GM19240 (cell line): ENCODE data around the gene DNAJC11.
A peak's percentile ranks its signal among the peaks of the same experiment; 100 is the strongest.
"Not testable (repeated sequence)": the region's sequence is repeated elsewhere in the genome, so short reads cannot be mapped to it uniquely, and the experiment has no call there.

ENCODE experiments used
- DNase-seq: peaks from one replicate; pipeline ENCODE4 v3.0.0; 2011; ENCODE audit warnings: low spot score; ENCODE audit not compliant: insufficient read length

Gene DNAJC11

DNA sequence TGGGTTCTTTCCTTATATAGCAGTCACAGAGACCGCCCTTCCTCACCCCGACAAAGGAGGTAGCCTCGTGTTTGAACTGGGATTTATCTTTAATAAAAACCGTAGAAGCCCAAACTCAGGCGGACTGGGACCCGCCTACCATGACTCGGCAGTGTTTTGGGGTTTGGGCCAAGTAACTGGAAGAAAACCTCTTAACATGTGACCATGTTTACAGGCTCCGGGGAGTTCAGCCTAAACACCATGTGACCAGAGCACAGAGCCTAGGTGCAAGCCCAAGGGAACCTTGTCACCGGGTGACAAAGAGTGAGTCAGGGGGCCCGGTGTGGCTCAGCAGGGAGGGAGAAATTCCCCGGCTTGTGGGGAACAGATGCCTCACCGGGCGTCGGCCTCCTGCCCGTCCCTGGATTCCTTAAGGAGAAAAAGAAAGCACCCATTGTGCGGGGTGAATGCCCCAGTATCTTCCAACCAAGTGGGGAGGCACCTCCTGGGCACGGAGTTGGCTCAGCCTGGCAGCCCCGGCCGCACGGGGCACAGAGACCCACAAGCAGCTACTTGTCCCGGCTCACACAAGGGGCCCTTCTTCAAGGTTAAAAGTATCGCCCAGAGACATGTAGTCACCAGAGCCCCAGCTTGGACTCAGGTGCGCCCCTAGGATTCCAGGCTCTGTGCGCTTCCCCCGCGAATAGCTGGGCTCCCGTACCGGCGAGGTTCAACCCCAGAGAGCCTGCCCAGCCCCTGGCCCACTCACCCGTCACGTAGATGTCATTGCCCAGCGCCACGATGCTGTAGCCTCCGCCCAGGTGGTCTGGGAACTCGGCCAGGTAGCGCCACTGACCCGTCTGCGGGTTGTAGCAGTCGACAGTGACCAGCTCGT, 100.3 kb downstream of the DNAJC11 start:
- DNase-seq = peak; percentile 55

DNA sequence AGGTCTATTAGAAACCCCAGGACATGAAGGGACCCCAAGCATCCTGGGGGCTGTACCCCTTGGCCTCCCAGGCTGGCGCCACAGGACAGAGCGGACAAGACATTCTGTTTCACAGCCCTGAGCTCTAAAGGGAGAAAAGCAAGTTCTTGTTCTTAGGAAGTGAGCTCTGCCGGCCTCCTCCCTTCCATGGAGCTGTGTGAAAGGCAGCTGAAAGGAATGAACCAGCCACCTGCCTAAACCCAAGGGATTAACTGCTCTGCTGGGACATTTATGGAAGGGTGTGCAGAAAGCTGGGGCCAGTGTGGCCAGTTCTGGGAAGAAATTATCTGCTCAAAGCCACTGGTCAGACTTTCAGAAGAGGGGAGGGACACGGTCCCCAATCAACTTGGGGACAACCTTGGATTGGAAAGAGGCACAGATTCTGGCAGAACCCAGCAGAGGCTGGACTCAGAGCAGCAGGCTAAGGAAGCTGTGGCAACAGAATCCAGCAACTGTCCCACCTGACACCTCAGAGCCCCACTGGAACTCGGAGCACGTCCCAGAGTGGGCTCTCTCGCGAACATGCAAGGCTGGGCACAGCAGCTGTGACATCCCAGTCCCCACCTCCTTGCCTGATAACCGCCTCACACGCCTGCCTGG, 101.1 kb downstream of the DNAJC11 start:
- no peak for DNase-seq

DNA sequence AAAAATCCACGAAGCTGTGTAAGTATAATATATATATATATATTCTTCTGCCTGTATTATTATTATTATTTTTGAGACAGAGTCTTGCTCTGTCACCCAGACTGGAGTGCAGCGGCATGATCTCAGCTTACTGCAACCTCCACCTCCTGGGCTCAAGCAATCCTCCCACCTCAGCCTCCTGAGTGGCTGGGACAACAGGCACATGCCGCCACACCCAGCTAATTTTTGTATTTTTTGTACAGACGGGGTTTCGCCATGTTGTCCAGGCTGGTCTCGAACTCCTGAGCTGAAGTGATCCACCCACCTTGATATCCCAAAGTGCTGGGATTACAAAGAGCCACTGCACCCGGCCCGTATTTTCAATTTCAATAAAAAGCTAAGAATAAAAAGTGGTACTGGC, 101.6 kb downstream of the DNAJC11 start:
- DNase-seq = not testable (repeated sequence)

DNA sequence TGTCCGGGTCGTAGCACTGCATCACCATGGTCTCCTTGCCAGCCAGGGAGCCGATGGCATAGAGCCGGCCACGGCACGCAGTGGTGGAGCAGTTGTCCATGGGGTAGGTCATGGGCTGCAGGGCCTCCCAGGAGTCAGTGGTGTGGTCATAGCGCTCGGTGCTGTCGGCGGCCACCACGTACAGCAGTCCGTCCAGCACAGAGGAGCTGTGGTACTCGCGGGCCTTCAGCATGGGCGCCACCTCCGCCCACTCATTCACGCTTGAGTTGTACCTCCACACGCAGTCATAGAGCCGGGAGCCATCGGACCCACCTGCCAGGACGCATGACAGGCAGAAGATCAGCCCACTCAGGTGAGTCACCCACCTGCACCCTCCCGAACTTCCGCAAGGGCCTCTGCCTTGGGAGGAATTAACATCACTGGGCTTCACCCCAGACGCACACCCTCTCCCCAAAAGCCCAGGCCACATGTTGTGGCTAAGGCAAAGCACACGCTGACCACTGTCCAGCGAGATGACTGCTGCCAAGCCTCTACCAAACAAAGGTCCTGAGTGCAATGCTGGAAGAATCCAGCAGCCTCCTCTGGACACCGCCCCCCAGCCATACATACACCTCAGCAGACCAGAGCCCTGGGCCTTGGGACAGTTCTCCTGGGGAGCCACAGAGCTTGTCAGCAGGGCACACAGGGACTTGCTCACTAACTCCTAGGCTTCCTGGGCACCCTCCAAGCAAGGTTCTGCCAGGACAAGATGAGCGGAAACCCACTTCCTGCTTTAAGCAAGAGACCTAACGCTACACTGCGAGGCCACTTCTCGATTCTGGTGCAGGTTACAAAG, 102.3 kb downstream of the DNAJC11 start:
- no peak for DNase-seq

DNA sequence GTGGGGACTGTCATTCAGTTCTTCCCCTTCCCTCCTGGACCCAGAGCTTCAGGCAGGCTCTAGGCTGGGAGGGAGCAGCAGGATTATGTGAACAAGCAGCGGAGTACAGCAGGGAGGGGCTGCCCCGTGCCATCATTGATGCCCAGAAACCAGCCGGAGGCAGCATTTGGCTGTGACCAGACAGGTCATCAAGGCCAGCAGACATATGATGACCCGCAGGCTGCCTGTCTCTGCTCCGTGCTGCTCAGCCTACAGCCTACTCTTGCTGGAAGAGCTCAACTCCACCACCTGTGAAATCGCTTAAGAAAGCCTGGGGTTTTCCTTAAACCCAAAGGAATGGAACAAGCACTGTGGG, 103.9 kb downstream of the DNAJC11 start:
- no peak for DNase-seq

DNA sequence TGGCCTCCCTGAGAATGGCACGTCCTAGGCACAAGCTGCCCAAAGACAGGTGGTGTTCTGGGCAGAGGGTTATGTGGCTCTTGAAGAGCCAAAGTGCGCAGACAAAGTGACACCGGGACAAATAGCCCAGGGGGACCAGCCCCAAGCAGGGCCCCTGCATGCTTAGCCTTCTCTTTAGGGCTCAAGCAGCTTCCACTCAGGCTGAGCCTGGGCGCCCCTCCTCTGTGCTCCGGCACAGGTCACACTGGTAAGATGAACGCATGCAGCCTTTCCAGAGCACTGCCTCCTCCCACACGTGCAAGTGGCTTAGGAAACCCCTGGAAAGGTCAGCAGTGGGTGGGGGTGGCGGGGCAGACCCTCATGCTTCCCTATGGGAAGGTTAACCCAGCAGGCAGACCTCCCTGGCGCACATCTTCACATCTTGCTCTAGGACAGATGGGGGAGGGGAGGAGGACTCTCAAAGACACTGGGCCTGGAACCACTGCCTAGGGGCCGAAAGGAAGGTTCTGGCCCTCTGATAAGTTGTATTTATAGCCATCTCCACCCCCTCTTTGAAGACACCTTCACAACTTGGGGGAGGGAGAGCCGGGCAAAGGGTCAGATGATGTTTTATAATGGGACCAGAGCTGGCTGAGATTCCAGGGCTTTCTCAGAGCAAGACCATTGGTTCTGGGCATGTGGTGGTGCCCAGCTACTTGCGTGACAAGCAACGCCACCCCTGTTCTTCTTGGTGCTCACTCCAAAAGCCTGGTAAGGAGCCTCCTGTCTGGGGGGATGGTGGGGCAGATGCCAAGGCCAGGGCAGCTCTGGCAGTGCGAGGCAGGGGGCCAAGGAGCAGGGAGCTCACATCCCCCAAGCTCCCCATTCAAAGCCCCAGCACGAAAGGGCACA, 104.5 kb downstream of the DNAJC11 start:
- DNase-seq = no peak

DNA sequence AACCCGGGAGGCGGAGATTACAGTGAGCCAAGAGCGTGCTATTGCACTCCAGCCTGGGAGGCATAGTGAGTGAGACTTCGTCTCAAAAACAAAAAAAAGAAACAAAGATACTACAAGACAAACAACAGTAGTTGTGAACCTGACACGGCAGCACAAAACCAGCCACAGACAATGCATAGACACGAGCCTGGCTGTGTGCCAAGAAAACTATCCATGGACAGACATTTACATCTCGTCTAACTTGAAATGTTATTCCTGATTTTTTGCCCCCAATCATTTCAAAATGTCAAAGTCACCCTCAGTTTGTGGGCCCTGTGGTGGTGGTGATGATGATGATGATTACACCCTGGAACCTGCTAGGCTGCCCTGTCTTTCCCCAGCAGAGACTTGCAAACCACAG, 105.3 kb downstream of the DNAJC11 start:
- DNase-seq = no peak

DNA sequence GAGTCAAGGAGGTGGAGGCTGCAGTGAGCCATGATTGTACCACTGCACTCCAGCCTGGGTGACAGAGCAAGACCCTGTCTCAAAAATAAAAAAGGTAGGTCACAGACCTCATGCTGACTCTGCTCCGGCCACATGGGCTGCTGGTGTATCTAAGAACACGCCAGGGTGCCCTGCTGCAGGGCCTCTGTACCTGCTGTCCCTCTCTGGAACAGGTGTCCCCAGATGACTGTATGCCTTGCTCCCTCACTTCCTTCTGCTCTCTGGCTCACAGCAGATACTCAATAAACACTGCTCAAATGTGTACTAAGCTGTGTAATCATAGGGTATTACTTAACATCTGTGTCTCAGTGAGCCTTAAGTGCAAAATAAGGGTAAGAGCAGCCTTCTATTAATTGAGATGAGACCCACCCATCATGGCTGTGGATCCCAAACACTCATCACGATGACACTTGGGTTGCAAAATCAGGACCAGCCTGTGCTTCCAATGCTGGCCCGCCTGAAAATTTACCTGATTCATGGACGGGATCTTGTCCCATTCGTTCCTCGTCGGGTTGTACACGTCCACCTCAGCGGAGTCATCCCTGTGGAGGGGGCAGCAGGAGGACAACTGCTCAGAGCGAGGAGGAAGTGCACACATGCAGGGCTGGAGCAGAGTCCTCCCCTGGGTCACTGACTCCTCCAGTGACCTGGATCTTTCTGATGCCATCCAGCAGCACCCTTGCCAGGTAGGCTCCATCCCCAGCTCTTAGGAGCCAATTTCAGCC, 106.5 kb downstream of the DNAJC11 start:
- DNase-seq = no peak

DNA sequence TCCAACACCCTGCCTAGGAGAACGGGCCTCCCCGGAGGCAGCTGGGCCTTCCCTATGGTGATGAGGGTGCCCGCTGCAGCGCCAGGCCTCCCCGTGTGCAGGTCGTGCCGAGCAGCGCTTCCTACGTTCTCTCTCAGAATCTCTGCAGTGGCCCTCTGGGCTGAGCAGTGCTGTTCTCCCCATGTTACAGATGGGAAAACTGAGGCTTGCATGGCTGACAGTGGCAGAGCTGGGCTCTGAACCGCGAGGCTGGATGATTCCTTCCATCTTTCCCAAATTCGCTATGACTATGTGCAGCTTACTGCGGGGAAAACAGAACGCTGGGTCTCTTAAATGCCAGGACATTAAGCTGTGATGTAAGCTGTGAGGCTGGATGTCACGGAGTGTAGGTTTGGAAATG, 107.8 kb downstream of the DNAJC11 start:
- no peak for DNase-seq

DNA sequence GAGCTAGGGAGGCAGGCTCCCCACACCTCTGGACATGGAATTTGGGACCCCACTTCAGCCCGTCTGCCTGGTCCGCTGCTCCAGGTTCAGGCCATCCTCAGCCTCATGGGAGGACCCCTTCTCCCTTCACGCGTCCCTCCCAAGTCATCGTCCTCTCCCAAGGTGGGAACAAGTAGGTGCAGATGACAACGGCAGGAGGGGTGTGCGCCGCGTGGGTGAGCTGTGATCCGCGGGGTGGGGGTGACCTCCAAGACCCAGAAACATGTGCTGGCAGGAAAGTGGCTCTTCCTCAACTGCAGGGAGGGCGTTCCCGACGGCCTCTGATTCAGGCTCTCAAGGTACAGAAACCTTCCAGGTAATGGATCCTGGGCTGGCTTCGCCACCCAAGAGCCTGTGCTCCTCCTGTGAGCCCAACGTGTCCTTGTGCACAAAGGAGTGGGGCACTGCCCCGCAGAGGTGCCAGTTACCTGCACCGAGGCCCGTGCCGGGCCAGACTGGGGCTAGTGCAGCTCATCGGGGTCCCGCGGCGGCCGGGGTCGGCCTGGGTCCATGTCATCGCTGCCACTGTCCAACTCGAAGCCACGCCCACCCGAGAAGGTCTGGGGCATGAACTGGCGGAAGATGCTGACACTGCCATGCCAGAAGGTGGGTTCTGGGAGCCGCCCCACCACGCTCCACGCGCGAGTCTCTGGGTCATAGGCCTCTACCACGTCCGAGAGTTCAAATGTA, 108.6 kb downstream of the DNAJC11 start:
- DNase-seq = no peak

DNA sequence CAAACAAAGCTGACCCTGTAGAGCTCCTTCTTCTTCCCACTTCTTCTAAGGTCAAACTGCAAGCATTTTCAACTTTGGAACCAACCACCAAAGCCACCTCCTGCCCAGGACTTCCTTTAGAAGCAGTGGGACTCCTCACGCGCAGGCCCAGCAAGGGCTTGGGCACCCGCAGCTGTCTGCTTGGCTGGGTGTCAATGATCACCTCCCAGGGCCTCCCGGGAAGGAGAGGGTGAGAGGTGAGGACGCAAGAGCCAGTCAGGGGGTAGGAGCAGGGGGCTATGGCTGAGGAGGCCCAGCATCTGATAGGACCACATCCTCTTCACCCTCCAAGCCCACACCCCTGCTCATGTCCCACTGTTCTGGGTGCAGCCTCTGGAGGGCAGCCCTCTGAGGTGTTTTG, 109.2 kb downstream of the DNAJC11 start:
- DNase-seq = no peak

DNA sequence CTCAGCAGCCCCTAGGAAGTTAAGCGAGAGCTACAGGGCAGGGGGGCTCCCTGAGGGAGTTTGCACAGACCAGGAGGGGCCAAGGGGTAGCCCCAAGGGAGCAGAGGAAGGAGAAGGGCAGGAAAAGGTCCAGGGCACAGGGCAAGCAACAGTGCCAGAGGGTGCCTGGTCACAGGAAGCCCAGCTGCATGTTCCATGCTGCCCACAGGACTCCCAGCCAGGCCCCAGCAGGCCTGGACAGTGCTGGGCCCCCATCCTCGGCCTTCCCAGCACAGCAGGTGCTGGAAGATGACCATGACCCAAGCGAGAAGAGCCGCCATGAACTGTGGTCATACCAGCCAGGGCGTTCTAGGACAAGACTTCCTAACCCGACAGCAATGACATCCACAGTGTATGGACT, 110.0 kb downstream of the DNAJC11 start:
- no peak for DNase-seq

DNA sequence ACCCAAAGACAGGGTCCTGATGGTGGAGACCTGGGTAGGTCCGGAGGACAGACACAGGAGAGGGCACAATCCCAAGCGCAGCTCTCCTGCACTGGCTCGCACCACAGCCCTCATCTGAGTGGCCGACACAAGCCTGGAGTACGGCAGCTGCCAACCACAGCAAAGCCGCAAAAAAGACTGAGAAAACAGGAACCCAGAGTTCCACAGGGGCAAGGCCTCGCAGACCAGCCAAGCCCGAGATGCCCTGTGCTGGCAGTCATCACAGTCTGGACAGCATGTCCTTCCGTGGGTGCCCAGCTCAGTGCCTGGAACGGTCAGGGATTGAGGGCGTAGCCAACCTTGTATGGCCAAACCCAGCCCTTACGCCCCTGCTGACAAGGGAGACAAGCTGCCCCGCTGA, 110.4 kb downstream of the DNAJC11 start:
- no peak for DNase-seq

DNA sequence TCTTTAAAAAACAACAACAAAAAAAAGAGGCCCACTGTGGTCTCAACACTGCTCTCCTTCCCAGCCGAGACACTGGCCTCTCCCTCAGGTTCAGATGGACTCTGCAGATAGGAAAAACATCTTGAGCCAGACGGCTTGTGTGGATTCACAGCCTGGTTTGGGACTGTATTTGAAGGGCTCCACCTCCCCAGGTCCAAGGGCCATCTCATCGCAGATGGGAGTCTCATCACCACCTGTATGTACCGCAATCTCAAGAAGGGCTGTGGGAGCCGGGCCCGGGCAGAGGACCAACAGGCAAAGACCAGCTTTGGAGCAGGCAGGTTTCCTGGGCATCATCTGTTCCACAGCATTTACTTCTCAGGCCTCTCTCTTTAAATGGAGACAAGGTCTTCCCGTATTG, 111.6 kb downstream of the DNAJC11 start:
- DNase-seq = no peak

DNA sequence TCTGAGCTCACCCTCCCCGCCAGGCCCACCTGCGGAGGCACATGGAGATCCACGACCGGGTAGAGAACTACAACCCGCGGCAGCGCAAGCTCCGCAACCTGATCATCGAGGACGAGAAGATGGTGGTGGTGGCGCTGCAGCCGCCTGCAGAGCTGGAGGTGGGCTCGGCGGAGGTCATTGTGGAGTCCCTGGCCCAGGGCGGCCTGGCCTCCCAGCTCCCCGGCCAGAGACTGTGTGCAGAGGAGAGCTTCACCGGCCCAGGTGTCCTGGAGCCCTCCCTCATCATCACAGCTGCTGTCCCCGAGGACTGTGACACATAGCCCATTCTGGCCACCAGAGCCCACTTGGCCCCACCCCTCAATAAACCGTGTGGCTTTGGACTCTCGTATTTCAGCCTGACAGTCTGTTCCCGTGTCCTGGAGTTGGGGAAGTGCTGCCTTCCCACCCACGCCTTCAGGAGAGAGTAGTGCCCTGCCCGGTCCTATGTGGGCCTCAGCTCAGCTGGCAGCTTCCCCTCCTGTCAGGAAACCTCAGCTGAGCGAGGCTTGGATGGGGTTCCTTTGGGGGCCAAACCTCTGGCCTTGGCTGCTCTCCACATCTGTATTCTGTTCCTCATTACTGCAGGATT, 112.6 kb downstream of the DNAJC11 start:
- DNase-seq = no peak

DNA sequence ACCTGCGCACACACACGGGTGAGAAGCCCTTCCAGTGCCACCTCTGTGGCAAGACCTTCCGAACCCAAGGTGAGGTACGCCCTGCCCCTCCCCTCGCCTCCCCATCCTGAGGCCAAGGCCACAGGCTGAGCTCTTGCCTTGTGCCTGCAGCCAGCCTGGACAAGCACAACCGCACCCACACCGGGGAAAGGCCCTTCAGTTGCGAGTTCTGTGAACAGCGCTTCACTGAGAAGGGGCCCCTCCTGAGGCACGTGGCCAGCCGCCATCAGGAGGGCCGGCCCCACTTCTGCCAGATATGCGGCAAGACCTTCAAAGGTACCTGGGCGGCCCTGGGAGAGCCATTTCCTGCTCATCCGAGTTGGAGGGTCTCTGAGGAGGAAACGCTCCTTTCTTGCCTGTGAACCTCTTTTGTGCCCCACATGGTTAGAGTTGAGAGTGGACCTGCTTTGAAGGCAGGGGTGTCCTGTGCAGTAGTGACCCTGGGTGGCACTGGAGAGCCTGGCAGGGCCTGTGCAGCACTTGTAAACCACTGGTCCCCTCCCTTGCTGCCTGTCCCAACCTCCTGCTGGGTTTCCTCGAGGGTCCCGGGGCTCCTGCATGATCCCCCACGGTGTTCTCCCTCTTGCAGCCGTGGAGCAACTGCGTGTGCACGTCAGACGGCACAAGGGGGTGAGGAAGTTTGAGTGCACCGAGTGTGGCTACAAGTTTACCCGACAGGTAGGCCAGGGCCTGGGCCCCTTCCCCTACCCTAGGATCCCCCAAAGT, 113.3 kb downstream of the DNAJC11 start:
- no peak for DNase-seq

DNA sequence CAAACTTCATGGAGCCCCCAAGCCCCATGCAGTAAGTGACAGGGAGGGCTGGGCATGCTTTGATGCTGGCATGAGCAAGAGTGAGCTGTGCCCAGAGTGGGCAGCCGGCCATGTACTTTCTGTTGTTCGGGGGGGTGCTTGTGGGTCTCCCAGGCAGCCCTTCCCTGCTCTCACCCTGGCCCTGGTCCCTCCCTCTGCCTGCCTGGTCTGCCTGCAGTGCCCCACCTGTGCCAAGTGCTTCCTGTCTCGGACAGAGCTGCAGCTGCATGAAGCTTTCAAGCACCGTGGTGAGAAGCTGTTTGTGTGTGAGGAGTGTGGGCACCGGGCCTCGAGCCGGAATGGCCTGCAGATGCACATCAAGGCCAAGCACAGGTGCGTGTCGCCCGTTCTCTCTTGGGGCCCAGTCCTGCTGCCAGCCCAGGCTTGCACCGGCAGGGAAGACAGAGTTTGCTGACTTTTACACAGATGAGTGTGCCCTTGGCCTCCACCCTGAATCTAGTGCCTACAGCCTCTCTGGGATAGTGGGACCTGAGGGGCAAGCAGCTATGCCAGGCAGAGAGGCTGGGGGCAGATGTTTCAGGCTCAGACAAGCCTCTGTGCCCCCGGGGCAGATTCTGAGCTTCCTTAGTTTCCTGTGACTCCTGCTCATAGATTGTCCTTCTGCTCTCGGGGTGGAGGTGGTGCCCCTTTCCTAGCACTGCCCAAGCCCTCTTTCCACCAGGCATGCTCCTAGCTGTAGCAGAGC, 114.2 kb downstream of the DNAJC11 start:
- no peak for DNase-seq

DNA sequence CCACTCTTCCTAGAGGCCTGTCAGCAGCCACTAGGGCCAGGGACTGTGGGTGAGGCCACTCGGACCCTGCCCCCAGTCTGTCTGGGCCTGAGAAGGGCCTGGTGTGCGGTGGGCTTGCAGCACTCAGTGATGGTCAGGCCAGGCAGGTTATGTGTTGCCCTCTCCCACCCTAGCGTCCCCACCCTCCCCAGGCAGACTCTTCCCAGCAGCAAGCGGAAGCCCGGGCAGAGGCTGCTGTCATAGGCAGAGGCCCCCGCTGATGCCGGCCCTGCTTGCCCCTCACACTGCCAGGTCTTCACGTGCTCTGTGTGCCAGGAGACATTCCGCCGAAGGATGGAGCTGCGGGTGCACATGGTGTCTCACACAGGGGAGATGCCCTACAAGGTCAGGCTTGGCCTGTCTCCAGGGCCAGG, 115.2 kb downstream of the DNAJC11 start:
- DNase-seq = no peak
